ENCODE measurements around the gene WDR6.

WDR6 gene

DNA sequence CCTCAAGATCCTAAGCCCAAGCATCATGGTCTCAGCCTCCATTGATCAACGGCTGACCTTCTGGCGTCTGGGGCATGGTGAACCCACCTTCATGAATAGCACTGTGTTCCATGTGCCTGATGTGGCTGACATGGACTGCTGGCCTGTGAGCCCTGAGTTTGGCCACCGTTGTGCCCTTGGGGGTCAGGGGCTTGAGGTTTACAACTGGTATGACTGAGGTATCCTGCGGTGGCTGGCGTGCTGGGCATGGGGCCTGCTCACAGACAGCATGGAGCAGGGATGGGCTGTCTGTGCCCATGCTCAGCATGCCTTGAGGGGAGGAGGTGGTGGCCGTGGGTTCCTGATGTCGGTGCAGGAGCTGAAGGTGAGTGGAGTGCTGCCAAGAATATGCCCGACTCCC lies 7.9 kb downstream of the WDR6 start:
- DNase-seq, result no peak

DNA sequence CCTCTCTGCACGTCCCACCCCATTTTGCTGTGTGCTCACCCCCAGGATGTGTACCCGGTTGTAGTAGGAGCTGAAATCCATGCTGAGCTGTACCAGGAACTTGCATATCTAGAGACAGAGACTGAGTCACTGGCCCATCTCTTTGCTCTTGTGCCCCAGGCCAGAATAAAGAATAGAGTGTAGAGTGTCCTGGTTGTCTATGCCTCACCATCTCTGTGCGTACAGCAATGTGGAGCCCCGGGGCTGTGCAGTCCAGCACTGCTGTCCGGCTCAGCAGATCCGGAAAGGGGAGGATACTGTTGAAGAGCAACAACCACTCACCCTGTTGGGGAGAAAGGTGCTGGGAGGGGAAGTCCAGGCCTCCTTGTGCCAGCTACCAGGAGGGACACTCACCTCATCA lies 8.6 kb downstream of the WDR6 start:
- DNase-seq, result no peak

DNA sequence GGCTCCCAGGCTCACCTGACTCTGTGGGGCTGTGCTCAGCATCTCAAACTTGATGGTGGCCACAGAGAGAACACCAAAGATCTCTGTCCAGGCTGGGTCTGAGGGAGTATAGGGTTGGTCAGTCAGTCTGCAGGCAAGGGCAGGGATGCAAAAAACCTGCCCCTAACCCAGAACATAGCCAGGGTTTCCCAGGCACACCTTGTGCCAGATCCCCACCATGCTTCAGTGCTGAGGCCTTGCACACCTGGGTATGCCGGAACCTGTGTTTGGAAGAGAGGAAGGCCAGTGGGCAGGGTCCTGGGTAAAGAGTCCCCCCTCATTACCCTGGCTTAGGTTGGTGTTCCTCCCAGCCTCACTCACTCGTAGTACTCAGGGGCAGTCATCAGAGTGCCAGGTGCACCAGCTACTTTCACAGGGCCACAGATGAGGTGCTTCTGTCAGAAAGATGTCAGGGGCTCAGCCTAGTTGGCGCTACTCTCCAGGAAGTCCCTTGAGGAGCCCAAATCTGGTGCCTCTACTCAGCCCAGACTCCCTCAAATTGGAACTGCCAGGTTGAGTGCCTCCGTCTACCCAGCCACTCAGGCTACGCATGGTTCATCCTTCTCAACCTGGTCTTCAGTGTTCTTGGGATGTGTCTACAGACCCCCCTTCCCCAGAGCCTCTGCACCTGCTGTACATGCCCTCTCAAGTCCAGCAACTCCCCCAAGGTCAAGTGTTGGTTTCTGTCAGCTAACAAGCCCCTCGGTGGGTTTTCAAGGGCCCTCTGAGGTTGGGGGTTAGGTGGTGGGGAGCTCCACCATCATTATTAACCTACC lies 9.4 kb downstream of the WDR6 start:
- DNase-seq, result no peak

DNA sequence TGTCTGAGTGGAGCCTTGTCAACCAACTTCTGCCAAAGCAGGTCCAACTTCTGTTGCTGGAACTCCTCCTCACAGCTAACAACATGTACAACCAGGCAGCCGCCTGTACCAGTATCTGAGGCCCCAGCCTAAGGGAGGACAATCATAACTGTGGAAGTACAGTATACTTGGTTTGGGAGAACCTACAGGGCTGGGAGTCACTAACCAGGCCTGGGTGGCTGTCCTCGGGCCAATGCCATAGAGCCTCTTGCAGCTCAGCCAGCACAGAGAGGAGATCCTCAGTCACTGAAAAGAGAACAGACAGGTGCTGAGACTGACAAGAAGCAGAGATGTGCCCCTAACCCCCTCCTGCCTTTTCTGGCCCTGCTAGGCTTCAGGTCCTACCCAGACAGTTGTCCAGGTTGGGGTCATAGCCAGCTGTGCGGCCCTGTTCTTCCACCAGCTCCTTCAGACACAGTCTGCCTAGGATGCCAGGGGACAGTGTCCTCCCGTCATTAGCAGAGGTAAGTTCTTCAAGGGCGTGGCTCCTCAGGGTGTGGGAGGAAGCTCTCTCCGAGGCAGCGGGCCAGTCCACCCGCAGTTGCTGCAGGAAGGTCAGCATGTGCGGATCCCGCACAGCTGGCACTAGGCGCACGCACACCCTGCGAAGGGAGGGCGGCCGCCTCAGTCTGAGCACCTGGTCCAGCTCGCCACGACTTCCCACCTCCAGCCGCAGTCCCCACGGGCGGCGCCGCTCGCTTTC lies 10.2 kb downstream of the WDR6 start:
- DNase-seq, result peak in 1 of 58 donors; percentile 59

DNA sequence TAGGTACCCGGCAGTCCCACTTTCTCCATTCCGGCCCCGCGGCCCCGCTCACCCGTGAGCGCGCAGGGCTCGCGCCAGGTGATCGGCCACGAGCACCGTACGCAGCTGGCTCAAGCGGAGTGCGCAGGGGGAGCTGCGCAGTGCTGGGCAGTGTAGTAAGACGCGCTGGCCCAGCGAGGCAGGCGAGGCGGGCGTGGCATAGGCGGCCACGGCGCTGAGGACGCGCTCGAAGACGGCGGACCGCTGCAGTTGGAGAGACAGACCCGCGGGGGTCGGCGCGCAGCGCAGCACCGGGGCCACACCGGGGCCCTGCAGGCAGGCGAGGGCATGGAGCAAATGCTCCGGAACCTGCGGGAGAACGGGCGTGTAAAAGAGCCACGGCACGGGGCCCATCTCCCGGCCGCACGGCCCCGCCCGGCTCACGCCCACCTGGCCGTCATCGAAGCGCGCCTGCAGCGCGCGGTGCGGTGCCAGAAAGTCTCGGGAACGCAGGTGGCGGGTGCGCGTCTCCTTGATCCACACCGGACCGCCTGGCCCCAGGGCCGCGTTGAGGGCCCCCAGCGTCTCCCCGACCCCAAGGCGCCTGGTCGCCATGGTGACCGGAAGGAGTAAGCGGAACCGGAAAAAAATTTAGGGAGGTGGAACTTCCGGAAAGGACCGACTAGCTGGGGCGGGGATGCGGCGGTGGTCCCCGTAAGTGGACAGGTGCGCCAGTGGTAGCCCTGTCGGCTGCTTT lies 10.9 kb downstream of the WDR6 start, which contains the start of gene DALRD3:
DALRD3 (minus strand) TSS at position 610 of the 736 bp plus-strand sequence; CDS start at position 594, 16 bp downstream.
- DNase-seq, result peak in 54 of 58 donors; percentile 16 to 81 (median 60)

DNA sequence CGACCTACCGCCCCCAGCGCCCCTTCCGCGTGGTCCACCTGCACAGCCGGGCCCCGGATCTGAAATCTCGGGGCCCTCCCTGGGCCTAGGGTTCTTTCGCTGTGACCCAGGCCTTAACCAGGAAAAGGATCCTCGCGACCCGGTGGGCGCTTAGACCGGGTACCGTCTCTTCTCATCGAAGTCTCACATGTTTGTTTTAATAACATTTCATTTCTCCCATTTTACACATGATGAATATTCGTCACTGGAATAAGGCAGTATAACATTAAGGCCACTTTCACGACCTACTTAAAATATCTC lies 11.5 kb downstream of the WDR6 start:
- DNase-seq, result no peak

DNA sequence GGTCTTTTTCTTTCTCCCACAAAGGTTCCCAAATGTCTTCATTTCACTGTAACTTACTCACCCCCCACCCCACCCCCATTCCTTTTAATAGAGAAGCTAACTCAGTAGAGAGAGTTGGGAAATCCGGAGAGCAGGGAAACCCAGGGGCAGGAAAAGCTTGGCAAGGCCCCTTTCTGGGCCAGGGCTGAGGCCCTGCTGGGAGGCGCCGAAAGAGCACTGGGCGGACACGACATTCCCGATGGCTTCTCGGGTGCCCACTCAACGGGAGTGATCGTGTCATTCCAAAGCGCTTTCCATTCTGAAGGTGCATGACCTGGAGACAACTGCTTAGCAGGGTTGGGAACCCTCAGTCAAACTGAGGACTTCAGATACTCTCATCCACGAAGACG lies 12.7 kb downstream of the WDR6 start:
- DNase-seq, result no peak

DNA sequence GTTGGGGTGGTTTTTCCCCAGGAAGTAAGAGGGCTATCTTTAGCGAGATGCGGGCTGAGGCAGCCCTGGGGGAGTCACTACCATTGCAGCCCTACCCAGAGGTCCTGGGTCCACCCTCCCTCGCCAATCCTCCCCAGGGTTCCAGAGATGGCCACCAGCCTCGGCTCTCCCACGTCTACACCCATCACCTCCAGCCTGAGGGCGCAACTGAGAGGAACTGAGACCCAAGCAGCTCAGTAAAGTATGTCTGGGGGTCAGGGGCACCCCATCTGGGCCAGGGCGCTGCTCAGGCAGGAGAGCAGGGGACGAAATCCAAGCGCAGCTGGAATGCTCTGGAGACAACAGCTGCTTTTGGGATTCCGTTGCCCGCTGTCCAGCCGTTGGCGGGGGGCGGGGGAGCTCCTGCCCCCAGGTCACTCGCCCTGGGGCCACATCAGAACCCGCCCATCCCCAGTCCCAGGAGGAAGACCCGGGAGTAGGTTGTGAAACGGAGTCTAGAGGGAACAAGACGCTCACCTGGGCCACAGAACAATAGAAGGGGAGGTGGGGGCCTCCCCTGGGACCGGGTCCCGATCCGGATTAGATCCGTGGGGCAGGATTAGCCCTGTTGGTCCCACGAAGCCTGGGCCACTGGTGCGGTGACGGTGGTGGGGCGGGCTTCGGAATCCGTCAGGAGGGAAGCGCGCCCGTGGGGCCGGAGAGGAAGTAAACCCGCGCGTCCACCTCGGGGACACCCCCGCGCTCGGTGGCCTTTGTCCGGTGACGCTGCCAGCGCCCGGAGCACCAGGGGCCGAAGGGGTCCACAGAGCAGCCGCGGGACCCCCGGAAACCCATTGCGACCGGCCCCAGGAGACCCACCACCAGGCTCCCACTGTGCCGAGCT lies 13.4 kb downstream of the WDR6 start:
- peak in 7 of 58 donors; percentile 43 to 65 (median 59) for DNase-seq

DNA sequence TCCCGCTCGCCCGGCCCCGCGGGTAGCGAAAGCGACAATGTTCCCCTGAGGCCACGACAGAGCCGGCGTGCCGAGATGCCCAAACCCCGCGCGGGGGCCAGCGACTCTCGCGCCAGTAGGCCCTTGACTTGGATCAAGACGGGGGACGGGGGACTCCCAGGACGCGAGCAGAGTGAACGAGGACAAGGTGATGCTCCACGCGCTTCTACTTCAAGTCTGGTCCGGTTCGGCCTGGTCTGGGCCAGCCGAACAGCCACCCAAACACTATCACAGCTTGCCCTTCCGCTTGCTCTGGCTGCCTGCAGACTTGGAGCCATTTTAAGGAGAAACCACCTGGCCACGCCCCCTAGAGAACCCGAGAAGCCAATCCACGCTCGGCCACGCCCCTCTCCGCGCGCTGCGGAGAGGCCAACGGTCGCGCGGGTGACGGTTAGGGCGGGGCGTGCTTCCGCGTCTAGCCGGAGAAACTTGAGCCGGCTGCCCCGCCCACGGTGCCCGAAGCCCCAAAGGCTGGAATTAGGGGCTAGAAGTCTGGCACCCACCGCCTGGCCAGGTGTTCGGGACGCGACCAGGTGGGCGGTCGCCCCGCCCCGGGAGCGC lies 14.1 kb downstream of the WDR6 start:
- peak; percentile 56 to 98 (median 95) for DNase-seq

DNA sequence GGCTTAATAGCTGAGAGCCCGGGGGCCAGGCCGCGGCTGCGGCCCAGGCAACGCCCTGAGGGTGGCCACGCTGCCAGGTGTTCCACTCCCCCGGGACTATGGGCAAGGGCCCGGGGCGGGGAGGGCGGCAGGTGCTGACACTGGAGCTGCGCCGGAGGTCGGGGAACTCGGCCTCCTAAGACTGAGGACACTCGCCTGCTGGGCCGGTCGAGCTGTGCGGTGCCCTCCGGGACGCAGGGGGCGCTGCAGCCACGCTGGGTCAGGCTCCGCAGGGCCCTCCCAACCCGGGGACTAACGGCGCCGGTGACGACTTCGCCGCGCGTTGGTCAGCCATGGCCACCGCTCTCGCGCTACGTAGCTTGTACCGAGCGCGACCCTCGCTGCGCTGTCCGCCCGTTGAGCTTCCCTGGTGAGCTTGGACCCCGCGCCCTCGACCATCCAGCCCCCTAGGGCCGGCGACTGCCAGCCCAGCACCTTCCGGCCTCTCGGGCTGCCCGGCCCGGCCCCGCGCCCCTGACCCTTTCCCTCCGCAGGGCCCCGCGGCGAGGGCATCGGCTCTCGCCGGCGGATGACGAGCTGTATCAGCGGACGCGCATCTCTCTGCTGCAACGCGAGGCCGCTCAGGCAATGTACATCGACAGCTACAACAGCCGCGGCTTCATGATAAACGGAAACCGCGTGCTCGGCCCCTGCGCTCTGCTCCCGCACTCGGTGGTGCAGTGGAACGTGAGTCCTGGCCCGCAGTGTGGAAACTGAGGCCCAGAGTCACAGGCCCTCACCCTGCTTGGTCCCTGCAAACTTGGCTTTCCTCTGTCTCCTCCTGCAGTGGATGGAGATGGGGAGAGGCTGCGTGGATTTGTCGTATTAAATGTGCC lies 14.9 kb downstream of the WDR6 start, which contains the start of gene NDUFAF3:
NDUFAF3 (plus strand) TSS at position 309 of the 875 bp plus-strand sequence; CDS start at position 333, 24 bp downstream.
- DNase-seq, result peak in 57 of 58 donors; percentile 36 to 95 (median 84)

DNA sequence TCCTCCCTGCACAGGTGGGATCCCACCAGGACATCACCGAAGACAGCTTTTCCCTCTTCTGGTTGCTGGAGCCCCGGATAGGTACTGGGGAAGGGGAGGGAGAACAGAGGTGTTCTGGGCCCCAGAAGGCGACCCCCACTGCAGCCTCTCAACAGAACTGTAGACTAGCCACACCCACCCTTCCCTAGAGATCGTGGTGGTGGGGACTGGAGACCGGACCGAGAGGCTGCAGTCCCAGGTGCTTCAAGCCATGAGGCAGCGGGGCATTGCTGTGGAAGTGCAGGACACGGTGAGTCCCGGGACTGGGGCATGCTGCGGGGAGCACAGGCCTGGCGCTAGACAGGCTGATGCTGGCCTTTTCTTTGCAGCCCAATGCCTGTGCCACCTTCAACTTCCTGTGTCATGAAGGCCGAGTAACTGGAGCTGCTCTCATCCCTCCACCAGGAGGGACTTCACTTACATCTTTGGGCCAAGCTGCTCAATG lies 15.5 kb downstream of the WDR6 start:
- no peak for DNase-seq

DNA sequence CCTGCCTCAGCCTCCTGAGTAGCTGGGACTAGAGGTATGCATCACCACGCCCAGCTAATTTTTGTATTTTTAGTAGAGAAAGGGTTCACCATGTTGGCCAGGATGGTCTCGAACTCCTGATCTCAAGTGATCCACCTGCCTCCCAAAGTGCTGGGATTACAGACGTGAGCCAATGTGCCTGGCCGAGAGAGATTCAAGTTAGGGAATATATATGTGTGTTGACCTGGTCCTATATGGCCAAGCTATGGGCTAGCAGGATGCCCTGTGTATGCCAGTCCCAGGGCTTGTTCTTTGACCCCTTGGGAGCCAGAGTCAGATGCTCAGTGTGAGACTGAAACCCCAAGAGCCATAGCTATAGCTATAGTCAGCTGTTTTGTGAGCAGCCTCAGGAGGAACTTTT lies 16.6 kb downstream of the WDR6 start:
- no peak for DNase-seq

DNA sequence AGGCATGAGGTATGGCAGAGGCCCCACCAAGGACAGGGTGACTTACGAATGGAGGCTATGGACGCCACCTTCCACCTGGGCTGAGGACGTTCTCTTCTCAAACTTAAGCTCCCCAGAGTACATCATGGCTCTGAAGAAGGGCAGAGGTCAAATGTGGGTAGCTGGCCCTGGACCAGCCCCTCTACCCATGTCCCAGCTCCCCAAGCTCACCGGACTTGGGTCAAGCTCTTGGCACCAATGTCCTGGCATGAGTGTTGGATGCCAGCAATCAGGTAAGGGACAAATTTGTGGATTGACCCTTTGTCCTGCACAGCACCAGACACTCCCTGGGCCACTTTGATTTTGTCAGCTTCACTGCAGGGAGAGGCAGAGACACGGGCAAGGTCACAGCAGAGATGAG lies 17.3 kb downstream of the WDR6 start:
- no peak for DNase-seq

DNA sequence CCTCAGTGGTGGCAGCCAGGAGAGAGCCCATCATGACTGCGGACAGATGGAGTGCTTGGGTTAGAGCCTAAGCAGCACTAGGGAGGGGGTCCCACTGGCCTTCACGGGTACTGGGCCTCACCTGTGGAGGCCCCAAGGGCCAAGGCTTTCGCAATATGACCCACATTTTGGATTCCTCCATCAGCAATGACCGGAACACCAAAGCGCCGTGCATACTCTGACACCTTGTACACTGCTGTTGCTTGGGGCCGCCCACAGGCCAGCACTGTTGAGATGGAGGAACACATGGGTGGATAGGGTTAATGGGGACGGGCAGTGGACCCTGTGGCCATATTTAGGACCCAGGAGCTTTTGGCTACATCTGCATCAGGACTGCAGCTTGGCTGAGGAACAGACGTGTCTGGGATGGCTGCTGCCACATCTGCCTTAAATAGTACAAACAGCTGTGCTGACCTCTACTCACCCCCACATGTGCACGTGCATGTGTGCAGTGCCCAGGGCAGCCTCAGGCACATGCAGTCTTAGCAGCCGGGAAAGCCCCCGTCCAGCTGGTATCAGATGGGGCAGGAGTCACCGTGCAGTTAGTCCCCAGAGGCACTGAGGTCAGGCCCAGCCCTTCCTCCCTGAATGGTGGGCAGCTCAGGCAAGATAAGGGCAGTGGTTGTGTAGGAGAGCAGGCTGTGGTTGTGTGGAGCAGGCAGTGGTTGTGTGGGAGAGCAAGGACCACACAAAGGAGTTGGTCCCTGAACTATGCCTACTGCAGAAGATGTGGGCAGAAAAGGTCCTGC lies 18.0 kb downstream of the WDR6 start:
- no peak for DNase-seq

DNA sequence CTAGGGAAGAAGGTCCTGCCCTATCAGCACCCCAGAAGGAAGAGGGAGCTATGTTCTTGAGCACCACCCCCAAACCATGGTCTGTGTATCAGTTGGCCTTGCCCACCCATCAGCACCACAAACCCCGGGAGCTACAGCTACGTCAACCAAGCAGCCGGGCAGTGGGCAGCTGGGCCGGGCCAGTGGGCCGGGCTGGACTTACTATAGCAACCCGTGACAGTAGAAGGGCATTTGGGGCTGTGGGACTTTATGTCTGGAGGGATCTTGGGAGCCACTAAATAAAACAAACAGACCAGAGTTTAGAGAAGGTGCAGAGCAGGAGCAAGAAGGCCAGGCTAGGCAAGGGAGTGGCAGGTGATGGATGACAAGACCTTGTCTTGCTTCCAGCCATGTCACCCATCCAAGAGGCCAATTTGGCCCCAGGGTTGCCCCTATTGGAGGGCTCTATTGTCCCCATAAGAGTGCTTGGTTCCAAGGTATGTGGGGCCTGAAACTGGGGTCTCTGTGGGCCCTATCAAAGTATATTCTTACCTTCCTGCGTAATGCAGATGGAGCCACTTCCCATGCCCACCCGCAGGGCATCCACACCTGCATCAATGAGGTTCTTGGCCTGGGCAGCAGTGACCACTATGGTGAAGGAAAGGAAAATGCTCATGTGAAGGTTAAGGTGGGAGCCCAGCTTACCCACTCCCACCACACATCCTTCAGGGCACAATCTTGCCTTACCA lies 18.8 kb downstream of the WDR6 start:
- DNase-seq, result no peak

DNA sequence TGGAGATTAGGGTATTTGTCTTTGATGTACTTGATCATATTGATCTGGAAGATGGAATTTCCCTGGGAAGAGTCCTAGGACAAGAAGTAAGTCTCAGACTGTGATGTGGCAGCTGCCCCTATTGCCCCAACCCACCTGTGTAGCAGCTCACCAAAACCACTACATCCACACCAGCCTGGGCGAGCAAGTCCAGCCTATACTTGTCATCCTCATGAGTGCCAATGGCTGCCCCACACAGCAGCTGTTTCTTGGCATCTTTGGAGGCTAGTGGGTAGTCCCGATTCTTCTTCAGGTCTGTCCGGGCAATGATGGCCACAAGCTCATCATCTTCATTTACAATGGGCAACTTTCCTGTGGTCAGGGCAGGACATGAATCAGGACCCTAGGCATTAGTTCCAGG lies 19.3 kb downstream of the WDR6 start:
- no peak for DNase-seq

DNA sequence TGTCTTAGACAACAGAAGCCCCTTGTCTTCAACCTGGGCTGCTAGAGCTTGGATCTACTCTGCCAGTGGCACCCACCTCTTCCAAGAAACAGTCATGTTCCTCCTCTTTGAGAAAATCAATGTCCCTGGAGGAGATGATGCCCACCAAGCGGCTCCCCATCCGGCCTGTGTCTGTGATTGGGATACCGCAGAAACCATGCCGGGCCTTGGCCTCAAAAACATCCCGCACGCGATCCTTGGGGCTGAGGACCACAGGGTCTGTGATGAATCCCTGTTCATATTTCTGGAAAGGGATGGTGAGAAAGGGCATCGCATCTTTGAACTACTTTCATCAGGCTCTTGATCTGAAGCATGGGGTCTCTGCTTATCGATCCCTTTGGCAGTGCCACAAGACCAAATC lies 20.4 kb downstream of the WDR6 start:
- DNase-seq, result no peak

DNA sequence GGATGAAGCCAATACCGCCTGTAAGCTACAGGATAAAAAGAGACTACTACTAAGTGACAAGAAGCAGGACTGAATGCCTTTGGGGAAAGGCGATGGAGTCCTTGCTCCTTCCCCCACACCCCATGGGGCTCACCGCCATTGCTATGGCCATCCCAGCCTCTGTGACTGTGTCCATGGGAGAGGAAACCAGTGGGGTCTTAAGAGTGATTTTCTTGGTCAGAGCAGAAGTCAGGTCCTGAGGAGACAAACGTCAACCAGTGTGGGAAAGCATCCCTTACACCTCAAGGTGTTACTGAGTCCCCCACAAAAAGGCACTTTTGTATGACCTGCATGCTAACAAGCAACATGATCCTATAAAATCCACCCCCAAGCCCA lies 21.1 kb downstream of the WDR6 start:
- no peak for DNase-seq

Data from anterior cingulate cortex (tissue), 58 donors.